Cardiac atrium fibroblast (primary cell): ENCODE data around the gene GPBP1. TPM values are rescaled to one million over a fixed set of nuclear protein-coding genes. Genes with fewer than 3 reads are reported as not detected.

ENCODE experiments used
- total RNA-seq: library from RNA; depleted of rRNA; stranded (reverse); fragments of >200 nt; gene quantifications from 2 replicates; pipeline ENCODE4 v1.2.3, GENCODE V29; 2015

GPBP1 gene, protein sequence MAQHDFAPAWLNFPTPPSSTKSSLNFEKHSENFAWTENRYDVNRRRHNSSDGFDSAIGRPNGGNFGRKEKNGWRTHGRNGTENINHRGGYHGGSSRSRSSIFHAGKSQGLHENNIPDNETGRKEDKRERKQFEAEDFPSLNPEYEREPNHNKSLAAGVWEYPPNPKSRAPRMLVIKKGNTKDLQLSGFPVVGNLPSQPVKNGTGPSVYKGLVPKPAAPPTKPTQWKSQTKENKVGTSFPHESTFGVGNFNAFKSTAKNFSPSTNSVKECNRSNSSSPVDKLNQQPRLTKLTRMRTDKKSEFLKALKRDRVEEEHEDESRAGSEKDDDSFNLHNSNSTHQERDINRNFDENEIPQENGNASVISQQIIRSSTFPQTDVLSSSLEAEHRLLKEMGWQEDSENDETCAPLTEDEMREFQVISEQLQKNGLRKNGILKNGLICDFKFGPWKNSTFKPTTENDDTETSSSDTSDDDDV
- 26.2 and 38.8 TPM in 2 replicates for total RNA-seq

DNA sequence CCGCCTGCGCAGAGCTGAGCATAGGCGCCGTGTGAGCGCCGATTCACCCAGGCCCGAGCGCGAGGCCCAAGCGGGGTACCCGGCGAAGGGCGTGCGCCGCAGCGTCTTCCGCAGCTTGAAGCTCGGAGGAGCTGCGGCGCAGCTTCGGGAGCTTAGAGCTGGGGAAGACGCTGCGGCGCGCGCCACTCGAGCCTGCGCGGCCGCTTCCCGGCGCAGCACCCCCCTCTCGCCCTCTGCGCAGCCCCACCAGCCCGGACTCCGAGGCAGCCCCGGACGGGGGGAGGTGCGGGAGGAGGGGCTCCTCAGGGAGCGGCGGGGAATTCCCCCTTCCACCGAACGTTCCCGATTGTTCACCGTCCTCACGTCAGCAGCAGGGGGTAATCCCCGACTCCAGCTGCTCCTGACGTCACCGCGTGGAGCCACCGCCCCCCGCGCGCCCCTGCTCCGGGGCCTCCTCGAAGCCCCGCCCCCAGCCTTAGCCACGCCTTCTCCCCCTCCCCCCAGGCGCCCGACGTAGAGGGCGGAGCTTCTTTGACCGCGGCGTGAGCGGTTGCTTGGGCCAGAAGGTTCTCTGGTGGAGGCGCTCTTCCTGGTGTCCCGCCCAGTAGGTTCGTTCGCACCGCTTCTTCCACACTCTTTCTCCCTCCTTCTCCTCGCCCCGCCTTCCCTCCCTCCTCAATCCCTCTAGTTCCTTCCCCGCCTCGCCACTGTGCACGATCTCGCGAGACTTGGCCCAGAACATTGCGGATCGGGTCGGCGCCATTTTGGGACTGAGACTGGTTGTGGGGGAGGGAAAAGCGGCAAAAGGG lies at the start of gene GPBP1:
GPBP1 (plus strand) TSS at position 741 of the 809 bp plus-strand sequence. CDS start 40,072 bp downstream, outside the sequence.

Other genes starting within 250 kb of the GPBP1 start
- gene MIER3, start 221.9 kb upstream of the GPBP1 start, total RNA-seq = 12.1 and 52.8 TPM in 2 replicates